Smooth muscle cell (in vitro differentiated cells): ENCODE measurements around the gene AKAP3. TPM values are rescaled to one million over a fixed set of nuclear protein-coding genes. Genes with fewer than 3 reads are reported as not detected.

Experiments used
- DNase-seq: peaks from one replicate; lab custom pipeline; 2025; ENCODE audit not compliant: unreplicated experiment; lab: John Stamatoyannopoulos, UW
- H2AFZ ChIP-seq: fragments of 200-600 bp; sonication (generic); 2 replicates; pipeline ENCODE4 v1.6.0; 2016; ENCODE audit warnings: antibody characterized with exemption, low read depth, mild to moderate bottlenecking
- H3F3A ChIP-seq: fragments of 200-600 bp; sonication (generic); 2 replicates; pipeline ENCODE4 v1.6.0; 2017; ENCODE audit warnings: antibody characterized with exemption, low read depth
- H3K27ac ChIP-seq: fragments of 200-600 bp; sonication (generic); 2 replicates; pipeline ENCODE4 v1.5.1; 2016; ENCODE audit warnings: low read depth, mild to moderate bottlenecking
- H3K27me3 ChIP-seq: fragments of 200-600 bp; sonication (generic); 2 replicates; pipeline ENCODE4 v1.6.1; 2016; ENCODE audit warnings: low read depth, mild to moderate bottlenecking
- H3K36me3 ChIP-seq: fragments of 200-600 bp; sonication (generic); 2 replicates; pipeline ENCODE4 v1.5.1; 2016; ENCODE audit warnings: low read depth
- H3K4me1 ChIP-seq: fragments of 200-600 bp; sonication (generic); 2 replicates; pipeline ENCODE4 v1.5.1; 2016; ENCODE audit warnings: low read depth
- H3K4me2 ChIP-seq: fragments of 200-600 bp; sonication (generic); 2 replicates; pipeline ENCODE4 v1.6.0; 2016; ENCODE audit warnings: mild to moderate bottlenecking
- H3K4me3 ChIP-seq: fragments of 200-600 bp; sonication (generic); 2 replicates; pipeline ENCODE4 v1.5.1; 2016; ENCODE audit warnings: mild to moderate bottlenecking
- H3K79me2 ChIP-seq: fragments of 200-600 bp; sonication (generic); 2 replicates; pipeline ENCODE4 v1.6.0; 2016; ENCODE audit warnings: low read depth, mild to moderate bottlenecking
- H3K9ac ChIP-seq: fragments of 200-600 bp; sonication (generic); 2 replicates; pipeline ENCODE4 v1.6.0; 2016; ENCODE audit warnings: low read depth
- H3K9me3 ChIP-seq: fragments of 200-600 bp; sonication (generic); replicated peaks from 2 replicates; pipeline ENCODE4 v1.5.1; 2016; ENCODE audit warnings: low read depth
- H4K20me1 ChIP-seq: fragments of 200-600 bp; sonication (generic); 2 replicates; pipeline ENCODE4 v1.6.0; 2016; ENCODE audit warnings: low read depth
- CTCF ChIP-seq: fragments of 200-600 bp; sonication (generic); IDR thresholded peaks from 2 replicates; pipeline ENCODE4 v1.5.1; 2017; ENCODE audit warnings: borderline replicate concordance, mild to moderate bottlenecking, antibody characterized with exemption; ENCODE audit not compliant: insufficient read depth, poor library complexity, severe bottlenecking
- WGBS: methylation state at CpG from one replicate; pipeline ENCODE4 v1.1.7; 2016; ENCODE audit warnings: low lambda C conversion rate; 5-methylcytosine and 5-hydroxymethylcytosine counted together
- polyA plus RNA-seq: library from polyadenylated mRNA; unstranded; fragments of >200 nt; fragmentation: Nextera tagmentation; extraction: Ambion mirVana; gene quantifications from 2 replicates; pipeline ENCODE4 v1.2.1, GENCODE V29; 2016
- total RNA-seq: library from RNA; depleted of rRNA; stranded (reverse); fragments of >200 nt; gene quantifications from 2 replicates; pipeline ENCODE4 v1.2.3, GENCODE V29; 2014

AKAP3 gene
- total and polyA plus RNA-seq, 2 experiments from 2014 or later, result 0.13 to 1.4 TPM

- H3F3A ChIP-seq, result no peaks in the 10 kb centered on the region
- H3K4me1 ChIP-seq, result peaks cover 8% of the 10 kb centered on the region
- H3K27ac ChIP-seq, result no peak overlapping the region
- peaks cover 9% of the 10 kb centered on the region for H3K79me2 ChIP-seq
- H3K4me3 ChIP-seq, result no peak overlapping the region
- H3K9ac ChIP-seq, result no peak overlapping the region
- no peak overlapping the region for H3K4me2 ChIP-seq
- H3K36me3 ChIP-seq, result no peaks in the 10 kb centered on the region
- H3K9me3 ChIP-seq, result no peaks in the 10 kb centered on the region
- peaks cover 11% of the 10 kb centered on the region for H3K27me3 ChIP-seq
- no peaks in the 10 kb centered on the region for H4K20me1 ChIP-seq
- DNase-seq, result no peak
- TF ChIP-seq CTCF, result no peak
- WGBS, result 83% methylated on average over 1 of the region's 1 CpG
- no peak overlapping the region for H2AFZ ChIP-seq
These were observed 3.8 kb downstream of the AKAP3 start for GRCh38 chr12:4645023-4645422.

GRCh38 chr12:4643747-4644146 lies 5.1 kb downstream of the AKAP3 start:
- 78% methylated on average over 6 of the region's 6 CpGs for WGBS

GRCh38 chr12:4630262-4630661 lies 18.6 kb downstream of the AKAP3 start:
- Histone ChIP-seq H3K4me1 (no peaks in the 10 kb centered on the region), H3K9me3 (no peaks in the 10 kb centered on the region), H3K79me2 (no peaks in the 10 kb centered on the region), H3K4me2 (no peak overlapping the region), H3K27ac (no peak overlapping the region), H3F3A (no peaks in the 10 kb centered on the region), H3K4me3 (no peak overlapping the region), H3K27me3 (peaks cover 32% of the 10 kb centered on the region), H3K9ac (no peak overlapping the region), H3K36me3 (no peaks in the 10 kb centered on the region), H2AFZ (no peak overlapping the region), H4K20me1 (no peaks in the 10 kb centered on the region)
- no peak for DNase-seq
- WGBS, result 47% methylated on average over 5 of the region's 5 CpGs
- no peak for TF ChIP-seq CTCF

More at GRCh38 chr12:4643747-4644146, 5.1 kb downstream of the AKAP3 start:
- Histone ChIP-seq H3K79me2 (no peaks in the 10 kb centered on the region), H3K27me3 (peaks cover 11% of the 10 kb centered on the region), H3K9ac (no peak overlapping the region), H3K4me2 (no peak overlapping the region), H3K4me1 (peaks cover 4% of the 10 kb centered on the region), H3K27ac (no peak overlapping the region), H2AFZ (no peak overlapping the region), H3F3A (no peaks in the 10 kb centered on the region), H3K9me3 (no peaks in the 10 kb centered on the region), H4K20me1 (no peaks in the 10 kb centered on the region), H3K36me3 (no peaks in the 10 kb centered on the region), H3K4me3 (no peak overlapping the region)
- TF ChIP-seq CTCF, result no peak
- no peak for DNase-seq

- 93% methylated on average over 10 of the region's 10 CpGs for WGBS
These were observed 20.4 kb downstream of the AKAP3 start for GRCh38 chr12:4628406-4628805.

More at GRCh38 chr12:4628406-4628805, 20.4 kb downstream of the AKAP3 start:
- Histone ChIP-seq H3K27ac (no peak overlapping the region), H3K9ac (no peak overlapping the region), H3K36me3 (no peaks in the 10 kb centered on the region), H2AFZ (no peak overlapping the region), H3K4me3 (no peak overlapping the region), H3K79me2 (no peaks in the 10 kb centered on the region), H3K27me3 (peaks cover 37% of the 10 kb centered on the region), H3K4me1 (no peaks in the 10 kb centered on the region), H3F3A (no peaks in the 10 kb centered on the region), H3K4me2 (no peak overlapping the region), H4K20me1 (no peaks in the 10 kb centered on the region), H3K9me3 (no peaks in the 10 kb centered on the region)
- TF ChIP-seq CTCF, result no peak
- DNase-seq, result no peak
